ENCODE results near the gene ACTMAP. TPM values are rescaled to one million over a fixed set of nuclear protein-coding genes. Genes with fewer than 3 reads are reported as not detected.

Gene ACTMAP
- total and polyA plus RNA-seq, 9 of the 15 experiments (the other 6 are each of a cell fraction or from before 2014, with no cell fraction given), result 1.7 to 16.6 (median 4.9) TPM

DNA sequence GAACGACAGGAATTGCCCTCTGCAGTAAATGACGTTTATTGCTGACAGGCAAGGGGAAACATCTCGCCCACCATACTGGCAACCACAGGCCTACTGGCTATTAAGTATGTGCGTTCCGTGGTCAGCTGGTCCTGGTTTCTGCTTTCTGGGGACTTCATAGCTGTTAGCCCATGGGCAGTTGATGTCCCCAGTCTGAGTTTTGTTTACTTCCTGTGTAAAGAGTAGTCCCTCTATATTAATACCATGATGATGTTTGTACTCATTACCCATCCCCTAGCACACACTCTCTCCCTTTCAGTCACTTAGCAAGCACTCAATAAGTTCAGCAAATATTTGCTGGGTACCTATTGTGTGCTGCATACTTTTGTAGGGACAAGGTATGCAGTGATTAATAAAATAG, 18.6 kb upstream of the ACTMAP start:
- no peaks in the 10 kb centered on the region for H4K20me1 ChIP-seq (replicated peaks; ENCODE audit: control insufficient read depth, insufficient read depth, low read length)
- no TSS peak for BruUV-seq (replicated peaks)
- no peak overlapping the region for H3K4me2 ChIP-seq (ENCODE audit: insufficient read depth, low read length)
- H3K4me1 ChIP-seq (replicated peaks in 1 of 2; ENCODE audit: control insufficient read depth in 2 of 2, insufficient read depth in 2 of 2, low read length in 2 of 2), result no peaks in the 10 kb centered on the region
- ChIA-PET CTCF (ENCODE audit: low intra/inter-chr PET ratio) (no interaction called here), POLR2A (interaction anchor here (0.5 kb wide), 1 partner anchor 24 kb away, joined by 3 read pairs; no protein-coding TSS in a partner anchor)
- no peak overlapping the region for H3K9ac ChIP-seq (ENCODE audit: insufficient read depth in 1 of 2, low read depth in 2 of 2, low read length in 2 of 2)
- H3K9me3 ChIP-seq (replicated peaks; ENCODE audit: control insufficient read depth, insufficient read depth, low read depth, low read length), result no peaks in the 10 kb centered on the region; the same call in 1 of the 2 replicates
- no peaks in the 10 kb centered on the region for H3K79me2 ChIP-seq (ENCODE audit: control insufficient read depth, insufficient read depth, low read length)
- H3K27ac ChIP-seq (ENCODE audit: extremely low read depth, low read depth, low read length), result no peak overlapping the region
- in situ Hi-C loops (cut with MboI), result no loop called here
- H3K36me3 ChIP-seq (ENCODE audit: control insufficient read depth, insufficient read depth, low read length), result peaks cover 28% of the 10 kb centered on the region; the same call in 2 of the 3 replicates
- 77% methylated on average over 5 of the region's 5 CpGs for WGBS (ENCODE audit: insufficient coverage, low coverage, missing lambda C conversion rate)
- no peak overlapping the region for H3K4me3 ChIP-seq
- no peaks in the 10 kb centered on the region for H3K9me1 ChIP-seq (ENCODE audit: control insufficient read depth, insufficient read depth, low read length)
- FAIRE-seq (no peak), ATAC-seq (no peak), DNase-seq (ENCODE audit: extremely low read depth in 1 of 4, low spot score in 3 of 4) (no peak)
- no peak overlapping the region for H2AFZ ChIP-seq (ENCODE audit: low read depth, low read length)
- intact Hi-C loops (cut with micrococcal nuclease), result no loop called here
- no peaks in the 10 kb centered on the region for H3K27me3 ChIP-seq (ENCODE audit: control insufficient read depth in 2 of 2, insufficient read depth in 2 of 2, low read length in 2 of 2)
- no peak for TF ChIP-seq FOXA1 (IDR thresholded peaks at IDR 0.05; ENCODE audit: borderline replicate concordance)
- no peak for TF ChIP-seq ZNF449 (CRISPR knock-in tag; IDR thresholded peaks at IDR 0.05)
- TF ChIP-seq ZNF324 (CRISPR knock-in tag; IDR thresholded peaks at IDR 0.05), result no peak
- TF ChIP-seq, protein P1, sequence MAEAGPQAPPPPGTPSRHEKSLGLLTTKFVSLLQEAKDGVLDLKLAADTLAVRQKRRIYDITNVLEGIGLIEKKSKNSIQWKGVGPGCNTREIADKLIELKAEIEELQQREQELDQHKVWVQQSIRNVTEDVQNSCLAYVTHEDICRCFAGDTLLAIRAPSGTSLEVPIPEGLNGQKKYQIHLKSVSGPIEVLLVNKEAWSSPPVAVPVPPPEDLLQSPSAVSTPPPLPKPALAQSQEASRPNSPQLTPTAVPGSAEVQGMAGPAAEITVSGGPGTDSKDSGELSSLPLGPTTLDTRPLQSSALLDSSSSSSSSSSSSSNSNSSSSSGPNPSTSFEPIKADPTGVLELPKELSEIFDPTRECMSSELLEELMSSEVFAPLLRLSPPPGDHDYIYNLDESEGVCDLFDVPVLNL (CRISPR knock-in tag; IDR thresholded peaks at IDR 0.05; ENCODE audit: low read depth), result no peak
- no peak for TF ChIP-seq NELFE (IDR thresholded peaks at IDR 0.05; ENCODE audit: insufficient read depth, insufficient read length)
- TF ChIP-seq ZKSCAN3 (CRISPR knock-in tag; IDR thresholded peaks at IDR 0.05), result no peak
- no peak for TF ChIP-seq ZNF518B (CRISPR knock-in tag; IDR thresholded peaks at IDR 0.05)
- TF ChIP-seq ARID2 (IDR thresholded peaks at IDR 0.05), result no peak
- no peak for TF ChIP-seq TAF9B (IDR thresholded peaks at IDR 0.05; ENCODE audit: partially characterized antibody)
- TF ChIP-seq ATF3 (IDR thresholded peaks at IDR 0.05), result no peak
- no peak for TF ChIP-seq ATF3 (CRISPR knock-in tag; conservative IDR thresholded peaks at IDR 0.05)
- no peak for TF ChIP-seq MIER1 (IDR thresholded peaks at IDR 0.05; ENCODE audit: low read depth)
- TF ChIP-seq CBFB (CRISPR knock-in tag; IDR thresholded peaks at IDR 0.05), result no peak
- TF ChIP-seq PCBP1 (IDR thresholded peaks at IDR 0.05; ENCODE audit: low read depth, low read length, poor library complexity, severe bottlenecking), result no peak
- TF ChIP-seq ZFP30 (CRISPR knock-in tag; IDR thresholded peaks at IDR 0.05; ENCODE audit: borderline replicate concordance), result no peak
- TF ChIP-seq WHSC1 (IDR thresholded peaks at IDR 0.05; ENCODE audit: low read length), result no peak
- TF ChIP-seq XRCC5 (IDR thresholded peaks at IDR 0.05; ENCODE audit: low read depth, low read length), result no peak
- TF ChIP-seq ZKSCAN8 (CRISPR knock-in tag; IDR thresholded peaks at IDR 0.05), result no peak

All from K562 (cell line).